Measurements from ENCODE around the gene WTAP. TPM values are rescaled to one million over a fixed set of nuclear protein-coding genes. Genes with fewer than 3 reads are reported as not detected.

WTAP gene
- total RNA-seq, 1 experiment from 2014 or later, result 138 TPM

DNA sequence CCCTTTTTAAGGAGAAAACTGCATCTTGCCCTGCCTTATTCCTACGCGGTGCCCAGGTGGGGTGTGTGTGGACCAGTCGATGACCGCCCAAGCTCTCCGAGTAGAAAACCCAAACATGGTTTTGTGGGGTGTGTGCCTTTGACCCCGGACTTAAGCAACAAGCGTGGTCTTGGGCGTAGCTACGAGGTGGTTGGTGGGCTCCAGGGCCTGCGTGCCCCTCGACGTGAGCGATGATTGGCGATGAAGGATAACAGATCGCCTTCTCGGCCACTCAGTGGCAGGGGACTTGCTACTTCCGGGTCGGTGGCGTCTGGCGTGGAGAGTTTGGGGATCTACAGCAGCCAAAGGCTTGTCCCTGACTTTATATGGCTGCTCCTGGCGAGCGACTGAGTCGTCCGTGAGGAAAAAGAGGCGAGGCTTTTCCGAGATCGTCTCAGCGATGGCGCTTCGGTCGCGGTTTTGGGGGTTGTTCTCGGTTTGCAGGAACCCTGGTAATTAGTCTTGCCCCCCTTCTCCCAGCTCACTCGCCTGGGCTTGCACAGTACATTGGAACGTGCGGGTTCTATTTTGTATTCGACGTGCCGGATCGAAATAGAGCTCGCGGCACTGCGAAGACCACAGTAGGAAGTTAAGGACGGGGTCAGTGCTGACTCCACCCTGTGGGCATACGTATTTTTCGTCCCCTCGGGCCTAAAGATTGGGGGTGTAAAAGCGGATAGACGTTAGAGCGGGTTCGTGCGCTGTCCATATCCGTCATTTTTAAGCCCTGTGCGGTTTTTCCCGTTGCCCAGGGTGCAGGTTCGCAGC, 63.0 kb downstream of the WTAP start, which contains the start of gene MRPL18:
Gene MRPL18 (plus strand): TSS at position 319 of the 807 bp plus-strand sequence. CDS start 121 bp downstream, at position 440.
- peaks cover 42 to 44% of the 10 kb centered on the region in 2 experiments for H3K4me1 Mint-ChIP-seq
- Histone ChIP-seq H3T11ph (ENCODE audit: low read length) (no peak within 1 kb of the TSS), H3K4me1 (ENCODE audit: insufficient read depth, low read length) (no peaks in the 10 kb centered on the region), H3K14ac (ENCODE audit: insufficient read depth, low read length) (peak within 1 kb of the TSS; percentile 77), H3K27ac (ENCODE audit: insufficient read length, low read depth, low read length) (peak within 1 kb of the TSS; percentile 70), H3K56ac (ENCODE audit: insufficient read length, low read depth, low read length) (no peak within 1 kb of the TSS), H2BK5ac (ENCODE audit: insufficient read length, low read length) (peak within 1 kb of the TSS; percentile 85), H3K23ac (ENCODE audit: insufficient read length, low read depth, low read length) (no peak within 1 kb of the TSS), H3K4me2 (ENCODE audit: insufficient read depth, insufficient read length, low read length) (peak within 1 kb of the TSS; percentile 87), H3K27me3 (ENCODE audit: insufficient read depth, low read length) (no peaks in the 10 kb centered on the region), H4K5ac (ENCODE audit: insufficient read length, low read depth, low read length) (no peak within 1 kb of the TSS), H2BK20ac (ENCODE audit: low read depth, low read length, poor library complexity, severe bottlenecking) (no peak within 1 kb of the TSS), H3K9ac (ENCODE audit: extremely low read depth, insufficient read length, low read length) (peak within 1 kb of the TSS; percentile 96), H3K4ac (ENCODE audit: low read depth, low read length) (no peak within 1 kb of the TSS; the same call in 1 of the 2 replicates), H3K9me3 (ENCODE audit: control insufficient read depth, low read depth, low read length) (no peaks in the 10 kb centered on the region), H4K91ac (ENCODE audit: insufficient read length, low read depth, low read length) (no peak within 1 kb of the TSS), H3K18ac (ENCODE audit: insufficient read length, low read depth, low read length) (peak within 1 kb of the TSS; percentile 83), H2BK120ac (ENCODE audit: low read depth, low read length, poor library complexity, severe bottlenecking) (peak within 1 kb of the TSS; percentile 64), H2BK12ac (ENCODE audit: insufficient read length, low read depth, low read length) (no peak within 1 kb of the TSS), H4K8ac (replicated peaks; ENCODE audit: insufficient read length, low read depth, low read length) (no peak within 1 kb of the TSS), H2AFZ (ENCODE audit: low read length) (no peak within 1 kb of the TSS), H4K20me1 (ENCODE audit: control insufficient read depth, insufficient read depth, insufficient read length) (no peaks in the 10 kb centered on the region), H3K79me2 (ENCODE audit: insufficient read depth, low read length) (peaks cover 12% of the 10 kb centered on the region; the same call in 1 of the 2 replicates), H2BK15ac (ENCODE audit: low read depth, low read length) (no peak within 1 kb of the TSS), H2AK5ac (ENCODE audit: insufficient read length, low read length) (no peak within 1 kb of the TSS), H3K79me1 (ENCODE audit: insufficient read depth, low read depth, low read length, poor library complexity, severe bottlenecking) (no peaks in the 10 kb centered on the region), H3K23me2 (ENCODE audit: insufficient read length, low read depth, low read length, poor library complexity, severe bottlenecking) (peaks cover 13% of the 10 kb centered on the region)
- peak; percentile 98 for DNase-seq
- H3K27me3 Mint-ChIP-seq (ENCODE audit: low read depth), result no peaks in the 10 kb centered on the region
- peak within 1 kb of the TSS; percentile 95 to 99 for H3K4me3 Mint-ChIP-seq
- no peaks in the 10 kb centered on the region for H3K9me3 Mint-ChIP-seq
- TF ChIP-seq, protein P1, sequence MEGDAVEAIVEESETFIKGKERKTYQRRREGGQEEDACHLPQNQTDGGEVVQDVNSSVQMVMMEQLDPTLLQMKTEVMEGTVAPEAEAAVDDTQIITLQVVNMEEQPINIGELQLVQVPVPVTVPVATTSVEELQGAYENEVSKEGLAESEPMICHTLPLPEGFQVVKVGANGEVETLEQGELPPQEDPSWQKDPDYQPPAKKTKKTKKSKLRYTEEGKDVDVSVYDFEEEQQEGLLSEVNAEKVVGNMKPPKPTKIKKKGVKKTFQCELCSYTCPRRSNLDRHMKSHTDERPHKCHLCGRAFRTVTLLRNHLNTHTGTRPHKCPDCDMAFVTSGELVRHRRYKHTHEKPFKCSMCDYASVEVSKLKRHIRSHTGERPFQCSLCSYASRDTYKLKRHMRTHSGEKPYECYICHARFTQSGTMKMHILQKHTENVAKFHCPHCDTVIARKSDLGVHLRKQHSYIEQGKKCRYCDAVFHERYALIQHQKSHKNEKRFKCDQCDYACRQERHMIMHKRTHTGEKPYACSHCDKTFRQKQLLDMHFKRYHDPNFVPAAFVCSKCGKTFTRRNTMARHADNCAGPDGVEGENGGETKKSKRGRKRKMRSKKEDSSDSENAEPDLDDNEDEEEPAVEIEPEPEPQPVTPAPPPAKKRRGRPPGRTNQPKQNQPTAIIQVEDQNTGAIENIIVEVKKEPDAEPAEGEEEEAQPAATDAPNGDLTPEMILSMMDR (conservative IDR thresholded peaks at IDR 0.05), result no peak
- H3K36me3 Mint-ChIP-seq (ENCODE audit: insufficient read depth in 1 of 3, low read depth in 3 of 3), result peaks cover 52 to 75% (median 70%) of the 10 kb centered on the region in 3 experiments
- no CpG with 5 or more reads among the region's 56 CpGs for WGBS (ENCODE audit: extremely low coverage, insufficient read length, low lambda C conversion rate)
- H3K27ac Mint-ChIP-seq, result peak within 1 kb of the TSS; percentile 99 to 100 (median 99)

All from H9 (cell line).